Activated CD4-positive, alpha-beta memory T cell treated with anti-CD3 and anti-CD28 coated beads for 36 hours (primary cell): ENCODE data around the gene THUMPD2. TPM values are rescaled to one million over a fixed set of nuclear protein-coding genes. Genes with fewer than 3 reads are reported as not detected.

Experiments used
- CTCF ChIA-PET: fragments of 350-600 bp; sonication (Branson Sonifier 250); formaldehyde crosslinking; loops from one replicate; lab custom pipeline; 2021; ENCODE audit warnings: antibody characterized with exemption, inconsistent platforms; lab: Charles Lee
- POLR2A ChIA-PET: fragments of 350-600 bp; sonication (Branson Sonifier 250); formaldehyde crosslinking; loops from one replicate; lab custom pipeline; 2021; ENCODE audit warnings: antibody characterized with exemption; lab: Charles Lee
- DNase-seq: peaks from one replicate; pipeline ENCODE4 v3.0.0-alpha.2; 2020
- H3K27ac Mint-ChIP-seq: one replicate; pipeline ENCODE4 v1.8.0; 2021; ENCODE audit warnings: mixed read lengths
- H3K27me3 Mint-ChIP-seq: one replicate; pipeline ENCODE4 v1.8.0; 2021; ENCODE audit warnings: mixed read lengths
- H3K36me3 Mint-ChIP-seq: one replicate; pipeline ENCODE4 v1.8.0; 2021; ENCODE audit warnings: mixed read lengths
- H3K4me1 Mint-ChIP-seq: one replicate; pipeline ENCODE4 v1.8.0; 2021; ENCODE audit warnings: low read depth, mixed read lengths
- H3K4me3 Mint-ChIP-seq: one replicate; pipeline ENCODE4 v1.8.0; 2021; ENCODE audit warnings: mild to moderate bottlenecking, mixed read lengths
- H3K9me3 Mint-ChIP-seq: one replicate; pipeline ENCODE4 v1.8.0; 2021; ENCODE audit warnings: mixed read lengths
- intact Hi-C: fragments of 100-400 bp; cut with micrococcal nuclease; formaldehyde crosslinking; loops from one replicate; pipeline ENCODE4 v1.15.1; 2023
- total RNA-seq, 2 experiments: library from RNA; stranded (reverse); gene quantifications; one replicate each; pipeline ENCODE4 v1.2.3, GENCODE V29; 2021

The THUMPD2 gene
- total RNA-seq, 2 experiments from 2014 or later, result 10.6 to 11.5 TPM

DNA sequence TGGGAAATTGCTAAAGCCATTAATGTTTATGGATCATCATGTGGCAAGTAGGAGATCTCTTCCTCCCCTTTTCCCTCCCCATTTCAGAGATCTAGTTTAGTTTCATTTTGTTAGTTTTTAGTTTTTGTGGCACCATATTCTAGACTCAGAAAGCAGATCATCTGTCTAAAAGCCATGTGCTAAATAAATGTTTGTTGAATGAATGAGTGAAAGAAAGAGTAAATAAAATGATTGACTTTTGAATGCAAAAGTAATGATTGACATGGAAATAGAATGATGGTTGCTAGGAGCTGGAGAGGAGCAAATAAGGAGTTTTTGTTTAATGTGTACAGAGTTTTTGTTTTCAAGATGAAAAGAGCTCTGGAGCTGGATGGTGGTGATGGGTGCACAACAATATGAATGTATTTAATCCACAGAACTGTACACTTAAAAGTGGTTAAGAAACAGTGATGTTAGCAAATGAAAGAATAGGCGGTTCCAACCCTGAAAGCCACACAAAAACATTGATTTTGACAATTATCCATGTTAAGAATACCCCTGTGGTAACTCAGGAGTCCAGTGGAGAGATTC lies 89.7 kb downstream of the THUMPD2 start:
- DNase-seq, result no peak
- ChIA-PET CTCF (no interaction called here), POLR2A (no interaction called here)
- H3K36me3 Mint-ChIP-seq, result no peaks in the 10 kb centered on the region
- no peak overlapping the region for H3K4me3 Mint-ChIP-seq
- intact Hi-C loops, result no loop called here
- H3K27me3 Mint-ChIP-seq, result peaks cover 26% of the 10 kb centered on the region
- no peaks in the 10 kb centered on the region for H3K4me1 Mint-ChIP-seq
- peaks cover 6% of the 10 kb centered on the region for H3K9me3 Mint-ChIP-seq
- H3K27ac Mint-ChIP-seq, result no peak overlapping the region

DNA sequence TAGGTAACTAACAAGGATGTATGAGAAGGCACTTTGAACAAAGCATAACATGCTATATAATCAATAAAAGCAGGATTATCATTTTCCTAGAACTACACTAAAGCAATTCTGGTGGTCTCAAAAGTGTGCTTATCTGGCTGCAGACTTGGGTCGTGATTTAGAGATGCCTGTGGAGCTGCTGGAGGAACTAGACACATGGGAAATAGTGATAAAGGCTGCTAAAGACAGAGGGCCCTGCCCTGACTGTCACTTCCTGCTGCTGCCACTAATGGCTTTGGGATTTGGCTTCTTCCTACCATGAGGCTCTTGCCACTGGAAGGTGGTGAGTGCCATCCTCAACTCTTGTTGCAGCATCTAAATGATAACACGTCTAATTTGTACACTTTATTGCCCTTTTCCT lies 90.9 kb downstream of the THUMPD2 start:
- intact Hi-C loops, result no loop called here
- no peak overlapping the region for H3K27ac Mint-ChIP-seq
- no peaks in the 10 kb centered on the region for H3K36me3 Mint-ChIP-seq
- no peak for DNase-seq
- peaks cover 28% of the 10 kb centered on the region for H3K27me3 Mint-ChIP-seq
- H3K9me3 Mint-ChIP-seq, result peaks cover 6% of the 10 kb centered on the region
- no peaks in the 10 kb centered on the region for H3K4me1 Mint-ChIP-seq
- H3K4me3 Mint-ChIP-seq, result no peak overlapping the region
- POLR2A ChIA-PET, result no interaction called here
- CTCF ChIA-PET, result no interaction called here

DNA sequence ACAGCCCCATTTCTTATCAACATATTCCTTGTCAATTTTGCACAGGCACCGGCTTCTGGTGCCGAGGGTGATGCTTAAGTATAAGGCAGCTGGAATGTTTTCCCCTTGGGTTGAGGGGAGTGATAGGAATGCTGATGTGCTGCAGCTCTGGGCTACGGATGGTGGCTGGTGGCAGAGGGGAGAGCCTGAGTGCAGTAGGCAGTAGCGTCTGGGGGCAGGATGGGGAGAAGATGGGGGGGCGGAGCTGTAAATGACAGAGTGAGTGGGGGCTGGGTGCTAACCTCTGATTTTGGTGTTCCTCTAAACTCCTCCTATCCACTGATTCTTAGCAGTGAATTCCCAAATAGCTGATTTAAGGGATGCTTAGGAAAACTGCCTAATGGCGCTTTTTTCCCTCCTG lies 92.6 kb downstream of the THUMPD2 start:
- intact Hi-C loops, result no loop called here
- no peak for DNase-seq
- H3K4me3 Mint-ChIP-seq, result no peak overlapping the region
- no peaks in the 10 kb centered on the region for H3K4me1 Mint-ChIP-seq
- peaks cover 30% of the 10 kb centered on the region for H3K27me3 Mint-ChIP-seq
- H3K27ac Mint-ChIP-seq, result no peak overlapping the region
- CTCF ChIA-PET, result no interaction called here
- peaks cover 6% of the 10 kb centered on the region for H3K9me3 Mint-ChIP-seq
- POLR2A ChIA-PET, result no interaction called here
- H3K36me3 Mint-ChIP-seq, result no peaks in the 10 kb centered on the region

Other genes with a start within 250 kb of the THUMPD2 start
- gene TMEM178A, start 113.3 kb downstream of the THUMPD2 start, total RNA-seq, result under 1 TPM; 0.29 to 0.48 TPM